Sigmoid colon (tissue), 4 donors: Measurements from ENCODE around the gene GALNT7.

Source experiments
- EP300 ChIP-seq, 4 donors: sonication (generic); formaldehyde crosslinking; IDR thresholded peaks; one replicate each; pipeline ENCODE4 v1.6.1; 2017; ENCODE audit warnings: antibody characterized with exemption in 4 of 4
- POLR2A ChIP-seq, 2 donors: fragments of 450-650 bp; IDR thresholded peaks; one replicate each; pipeline ENCODE4 v1.6.1; 2016; ENCODE audit warnings: antibody characterized with exemption in 2 of 2, mild to moderate bottlenecking in 2 of 2, moderate library complexity in 2 of 2
- POLR2AphosphoS5 ChIP-seq, 4 donors: sonication (generic); formaldehyde crosslinking; IDR thresholded peaks; one replicate each; pipeline ENCODE4 v1.6.1; 2017; ENCODE audit warnings: antibody characterized with exemption in 4 of 4
- TF ChIP-seq, protein P1 (sequence below), 4 experiments: fragments of 450-650 bp in 3 of 4; fragments of 200-600 bp in 1 of 4; IDR thresholded peaks; one replicate each; pipeline ENCODE4 v1.5.1; 2016 to 2019; ENCODE audit warnings: antibody characterized with exemption in 4 of 4, mild to moderate bottlenecking in 3 of 4, moderate library complexity in 2 of 4

DNA sequence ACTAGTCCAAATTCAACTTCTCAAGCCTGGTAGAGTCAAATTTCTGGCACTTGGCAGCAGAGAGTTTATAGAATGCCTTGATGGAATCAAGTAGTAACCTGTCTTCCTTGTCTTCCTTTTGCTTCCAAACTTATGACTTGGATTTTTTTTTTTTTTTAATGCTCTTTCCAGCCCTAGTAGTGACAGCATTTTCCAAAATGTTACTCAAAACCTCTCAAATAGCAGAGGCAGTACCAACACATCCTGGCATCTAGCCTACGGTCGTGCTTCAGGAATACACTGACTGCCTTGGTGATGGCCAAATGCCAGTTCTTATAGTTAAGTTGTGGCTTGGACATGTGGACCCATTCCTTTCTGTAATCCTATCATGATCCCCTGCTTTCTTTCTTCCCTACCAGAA lies 46.0 kb downstream of the GALNT7 start:
- TF ChIP-seq EP300 (IDR thresholded peaks at IDR 0.05) (no peak), POLR2A (IDR thresholded peaks at IDR 0.05) (no peak), POLR2AphosphoS5 (IDR thresholded peaks at IDR 0.05) (no peak)
- TF ChIP-seq, protein P1, sequence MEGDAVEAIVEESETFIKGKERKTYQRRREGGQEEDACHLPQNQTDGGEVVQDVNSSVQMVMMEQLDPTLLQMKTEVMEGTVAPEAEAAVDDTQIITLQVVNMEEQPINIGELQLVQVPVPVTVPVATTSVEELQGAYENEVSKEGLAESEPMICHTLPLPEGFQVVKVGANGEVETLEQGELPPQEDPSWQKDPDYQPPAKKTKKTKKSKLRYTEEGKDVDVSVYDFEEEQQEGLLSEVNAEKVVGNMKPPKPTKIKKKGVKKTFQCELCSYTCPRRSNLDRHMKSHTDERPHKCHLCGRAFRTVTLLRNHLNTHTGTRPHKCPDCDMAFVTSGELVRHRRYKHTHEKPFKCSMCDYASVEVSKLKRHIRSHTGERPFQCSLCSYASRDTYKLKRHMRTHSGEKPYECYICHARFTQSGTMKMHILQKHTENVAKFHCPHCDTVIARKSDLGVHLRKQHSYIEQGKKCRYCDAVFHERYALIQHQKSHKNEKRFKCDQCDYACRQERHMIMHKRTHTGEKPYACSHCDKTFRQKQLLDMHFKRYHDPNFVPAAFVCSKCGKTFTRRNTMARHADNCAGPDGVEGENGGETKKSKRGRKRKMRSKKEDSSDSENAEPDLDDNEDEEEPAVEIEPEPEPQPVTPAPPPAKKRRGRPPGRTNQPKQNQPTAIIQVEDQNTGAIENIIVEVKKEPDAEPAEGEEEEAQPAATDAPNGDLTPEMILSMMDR (IDR thresholded peaks at IDR 0.05): no peak
